Tongue (tissue), 2 donors: ENCODE results near the gene MAP3K8. TPM values are rescaled to one million over a fixed set of nuclear protein-coding genes. Genes with fewer than 3 reads are reported as not detected.

ENCODE experiments used
- DNase-seq: peaks from one replicate; pipeline ENCODE4 v3.0.0-alpha.2; 2015
- total RNA-seq: library from RNA; depleted of rRNA; stranded (reverse); fragments of >200 nt; gene quantifications from one replicate; pipeline ENCODE4 v1.2.3, GENCODE V29; 2014

Gene MAP3K8
- total RNA-seq, 1 donor from 2014 or later = 10.8 TPM

DNA sequence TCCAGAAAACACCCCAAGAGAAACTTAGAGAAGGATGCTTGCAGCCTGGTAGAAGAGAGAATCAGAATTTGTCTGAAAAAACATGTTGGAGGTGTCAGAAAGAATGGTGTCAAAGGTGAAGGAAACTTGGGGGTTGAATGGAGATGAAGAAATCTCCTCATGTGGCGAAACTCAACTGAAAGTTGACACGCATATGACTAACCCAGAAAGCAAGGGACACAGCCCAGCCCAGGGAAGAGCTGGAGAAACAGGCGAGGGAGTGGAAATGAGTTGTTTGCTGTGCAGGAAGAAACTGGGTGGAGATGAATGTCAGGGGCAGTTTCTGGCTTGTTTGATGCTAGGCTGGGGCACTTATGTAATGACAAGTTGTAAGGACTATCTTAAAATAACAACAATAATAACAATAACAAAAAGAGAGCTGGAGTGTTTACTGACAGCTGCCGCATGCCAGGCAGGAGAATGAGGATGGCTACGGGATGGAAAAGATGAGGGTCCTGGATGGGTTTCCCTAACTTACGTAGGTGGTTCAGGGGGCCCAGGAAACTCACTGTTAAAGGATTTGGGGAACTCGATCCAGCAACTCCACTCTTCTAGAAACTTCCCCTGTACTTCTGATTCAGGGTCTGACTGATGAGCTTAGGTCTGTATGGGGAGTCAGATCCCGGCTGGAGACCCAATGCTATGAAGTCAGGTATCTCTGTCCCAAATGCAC is 57.4 kb downstream of the MAP3K8 start:
- DNase-seq = no peak

DNA sequence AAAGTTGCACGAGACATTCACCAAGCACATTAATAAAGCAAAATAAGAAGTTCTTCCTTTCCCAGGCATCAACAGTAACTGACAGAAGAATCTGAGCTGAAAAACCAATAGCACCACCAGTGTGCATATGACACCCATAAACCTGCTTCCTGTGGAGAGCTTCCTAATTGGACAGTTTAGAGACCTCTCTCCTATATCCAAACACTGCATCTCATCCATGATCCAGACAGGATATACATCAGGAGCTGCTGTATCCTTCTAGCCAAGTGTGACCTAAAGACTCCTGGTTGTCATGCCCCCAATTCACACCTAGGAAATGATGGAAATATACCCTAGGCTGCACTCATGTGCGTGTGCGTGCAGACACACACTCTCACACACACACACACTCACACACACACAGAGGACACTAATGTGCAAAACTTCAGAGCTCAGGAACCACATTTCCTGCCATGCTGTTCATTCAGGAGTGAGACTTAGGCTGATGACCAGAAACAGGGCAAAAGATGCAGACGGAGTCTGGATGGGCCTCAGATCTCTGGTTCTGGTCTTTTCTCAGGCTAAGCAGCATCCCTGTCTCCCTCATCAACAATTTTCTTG is 58.0 kb downstream of the MAP3K8 start:
- DNase-seq = no peak

DNA sequence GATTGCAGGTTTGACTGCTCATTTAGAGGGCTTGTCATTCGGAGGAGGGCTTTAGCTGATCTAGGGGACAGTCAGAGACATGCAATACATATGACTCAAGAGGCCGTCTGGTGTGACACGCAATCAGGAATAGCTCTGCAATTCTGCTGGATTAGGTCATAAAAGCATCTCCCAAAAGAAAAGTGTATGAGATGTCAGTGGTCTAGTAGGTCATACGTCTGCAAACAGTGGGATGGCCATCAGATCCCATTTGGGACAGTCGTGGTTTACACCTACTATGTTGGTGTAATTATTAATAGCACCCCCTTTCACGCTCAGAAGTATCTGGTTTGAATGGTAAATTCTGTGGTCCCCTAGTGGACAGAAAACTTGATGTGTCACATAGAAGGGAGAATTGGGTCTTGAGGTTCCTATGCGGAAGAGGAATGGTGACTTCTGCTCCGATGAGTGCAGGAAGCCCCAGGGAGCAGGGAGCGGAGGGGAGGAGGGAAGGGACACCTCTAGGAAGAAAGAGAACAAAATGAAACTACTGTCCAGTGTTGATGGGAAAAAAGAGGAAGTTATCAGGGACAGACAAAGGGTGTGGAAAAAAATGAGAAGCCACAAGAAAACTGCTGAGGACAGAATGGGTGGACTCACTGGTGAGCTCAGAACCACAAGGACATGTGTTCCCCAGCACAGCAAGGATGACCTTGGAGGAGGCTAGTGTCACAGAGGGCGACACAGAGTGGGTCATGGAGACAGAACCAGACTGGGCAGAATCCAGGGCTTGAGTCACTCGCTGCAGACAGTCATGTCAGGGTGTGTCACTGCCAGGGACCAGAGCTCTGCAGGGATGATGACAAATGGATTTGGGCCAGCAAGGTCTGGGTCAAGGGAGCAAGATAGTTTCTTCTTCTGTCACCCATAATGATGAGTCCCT is 59.9 kb downstream of the MAP3K8 start:
- no peak for DNase-seq

DNA sequence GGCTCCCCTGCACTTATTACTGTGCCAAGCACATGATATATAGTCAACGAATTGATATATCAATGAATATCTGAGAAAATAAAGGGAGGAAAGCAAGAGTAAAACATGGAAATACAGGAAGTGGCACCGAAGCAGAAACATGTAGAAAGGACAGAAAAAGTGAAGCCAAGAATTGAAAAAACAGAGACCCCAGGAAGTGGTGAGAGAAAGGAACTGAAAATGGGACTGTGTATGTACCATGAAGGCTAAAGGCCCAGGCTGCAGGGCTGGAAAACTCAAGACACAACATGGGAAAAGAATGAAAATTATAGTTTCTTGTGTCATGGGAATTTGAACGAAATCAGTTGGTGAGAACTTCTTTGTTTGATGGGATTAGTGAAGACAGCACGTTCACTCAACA is 60.6 kb downstream of the MAP3K8 start:
- no peak for DNase-seq

DNA sequence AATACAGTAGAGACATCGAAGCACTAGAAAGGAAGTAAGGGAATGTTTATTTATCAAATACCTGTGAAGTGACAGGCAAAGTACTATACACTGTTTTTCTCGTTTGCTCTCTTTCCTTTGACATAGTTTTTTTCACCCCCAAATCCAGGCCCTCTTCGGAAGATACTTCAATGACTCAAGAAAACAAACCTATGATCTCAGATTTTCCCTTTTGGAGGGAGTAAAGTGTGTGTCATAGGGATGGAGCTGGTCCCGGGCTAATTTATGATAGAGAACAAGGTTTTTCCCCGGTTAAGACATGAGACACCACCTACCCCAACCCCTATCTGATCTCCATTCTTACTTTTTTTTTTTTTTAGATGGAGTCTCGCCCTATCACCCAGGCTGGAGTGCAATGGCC is 61.7 kb downstream of the MAP3K8 start:
- no peak for DNase-seq

DNA sequence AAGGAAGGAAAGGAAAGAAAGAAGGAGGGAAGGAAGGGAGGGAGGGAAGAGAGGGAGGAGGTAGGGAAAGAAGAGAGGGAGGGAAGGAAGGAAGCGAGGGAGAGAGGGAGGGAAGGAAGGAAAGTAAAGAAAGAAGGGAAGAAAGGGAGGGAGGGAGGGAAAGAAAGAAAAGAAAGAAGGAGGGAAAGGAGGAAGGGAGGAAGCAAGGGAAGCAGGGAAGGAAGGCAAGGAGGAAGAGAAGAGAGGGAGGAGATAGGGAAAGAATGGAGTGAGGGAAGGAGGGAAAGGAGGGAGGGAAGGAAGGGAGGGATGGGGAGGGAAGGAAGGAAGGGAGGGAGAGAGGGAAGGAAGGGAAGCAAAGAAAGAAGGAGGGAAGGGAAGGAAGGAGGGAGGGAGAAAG is 65.8 kb downstream of the MAP3K8 start:
- DNase-seq = no peak

DNA sequence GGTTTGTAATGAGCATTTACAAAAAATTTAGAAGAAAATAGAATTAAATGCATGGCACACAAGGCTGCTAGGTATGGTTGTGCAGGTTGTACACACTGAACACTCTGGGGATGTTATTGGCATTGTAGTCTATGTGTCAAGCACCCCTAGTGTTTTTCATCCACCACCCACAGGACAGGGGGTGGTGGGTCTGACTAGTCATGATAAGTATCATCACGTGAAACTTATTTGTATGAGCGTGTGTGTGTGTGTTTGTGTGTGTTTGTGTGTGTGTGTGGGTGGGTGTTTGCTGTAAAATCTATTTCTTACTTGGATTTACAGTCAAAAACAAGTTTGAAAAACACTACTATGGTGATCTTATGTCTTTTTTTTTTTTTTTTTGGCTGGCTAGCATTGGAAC is 66.5 kb downstream of the MAP3K8 start:
- DNase-seq = no peak

DNA sequence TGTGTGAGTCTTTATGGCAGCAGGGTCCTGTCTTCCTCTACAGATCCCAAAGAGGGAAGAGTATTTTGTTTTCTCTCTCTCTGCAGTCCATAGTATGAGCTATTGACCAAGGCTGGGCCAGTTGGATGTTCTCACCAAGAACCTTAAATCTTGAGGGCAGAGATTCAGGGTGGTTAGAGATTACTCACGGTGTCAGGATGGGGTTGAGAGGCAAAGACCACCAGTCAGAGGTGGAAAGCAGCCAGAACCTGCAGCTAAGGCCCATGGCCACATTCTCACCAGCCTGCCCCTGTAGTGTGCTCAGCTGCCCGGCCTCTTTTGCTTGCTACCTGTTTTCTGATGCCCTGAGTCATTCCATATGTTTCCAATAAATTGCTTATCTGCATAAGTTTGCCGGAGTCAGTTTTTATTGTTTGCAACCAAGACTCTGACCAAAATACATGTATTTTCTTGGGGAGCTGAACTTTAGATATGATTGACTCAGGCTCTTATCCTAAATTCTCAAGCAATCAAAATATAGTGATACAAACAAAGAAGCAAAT is 67.0 kb downstream of the MAP3K8 start:
- DNase-seq = no peak

DNA sequence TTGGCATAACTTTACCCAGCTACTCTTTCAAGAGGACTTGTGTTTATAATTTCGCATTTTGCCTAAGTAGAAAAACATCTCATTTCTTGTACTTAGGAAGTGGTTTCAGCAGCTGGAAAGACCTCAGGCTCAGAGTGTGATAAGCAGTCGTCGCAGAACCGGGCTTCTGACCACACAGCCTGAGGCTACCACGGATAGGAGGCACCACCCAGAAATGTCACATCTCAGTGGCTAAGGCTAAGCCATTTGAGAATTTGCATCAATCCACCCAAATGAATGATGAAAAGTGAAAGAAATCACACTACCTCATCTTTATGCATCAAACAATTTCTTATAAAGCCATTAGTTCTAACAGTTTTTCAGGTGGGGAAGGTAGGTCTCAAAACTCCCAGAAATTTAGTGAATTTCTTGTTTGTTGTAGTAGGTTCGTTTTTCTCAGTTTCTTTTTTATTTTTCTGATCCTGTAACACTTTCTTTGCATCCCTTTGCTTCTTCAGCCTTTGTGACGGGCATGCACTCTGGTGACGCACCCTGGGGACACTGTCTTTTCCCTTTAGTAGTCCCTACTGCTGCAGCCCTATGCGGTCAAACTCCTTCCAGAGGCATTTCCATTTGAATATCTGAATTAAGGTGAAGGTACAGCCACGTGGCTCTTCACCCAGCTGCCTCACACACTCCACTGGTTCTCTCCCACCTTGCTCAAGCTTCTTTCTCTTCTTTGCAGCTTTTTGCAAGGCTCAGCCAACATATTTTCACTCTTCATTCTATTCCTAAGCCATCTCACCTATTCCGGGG is 68.5 kb downstream of the MAP3K8 start:
- DNase-seq = no peak

DNA sequence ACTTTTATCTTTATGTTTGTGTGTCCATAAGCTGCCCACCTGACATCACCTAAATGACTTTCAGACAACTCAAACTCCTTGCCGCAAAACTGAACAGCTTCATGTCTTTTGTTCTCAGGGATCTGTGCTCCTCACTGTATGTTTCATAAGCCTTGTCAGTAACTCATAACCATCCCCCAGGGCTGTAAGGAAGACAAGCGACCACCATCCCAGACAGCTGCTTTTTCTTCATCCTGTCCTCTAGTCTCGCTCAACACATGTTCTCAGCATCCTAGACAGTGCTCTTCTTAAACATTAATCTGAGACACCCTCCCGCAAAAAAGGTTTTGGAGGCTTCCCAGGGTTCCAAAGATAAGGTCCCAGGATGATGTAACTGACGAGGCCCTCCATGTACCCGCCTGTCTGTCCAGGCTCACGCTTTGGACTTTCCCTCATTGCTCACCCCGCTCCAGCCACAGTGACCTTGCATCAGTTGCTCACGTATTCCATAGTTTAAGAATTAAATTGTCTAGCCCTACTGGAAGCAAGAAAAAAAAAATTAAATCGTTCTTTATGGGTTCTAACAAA is 69.8 kb downstream of the MAP3K8 start:
- DNase-seq = no peak

DNA sequence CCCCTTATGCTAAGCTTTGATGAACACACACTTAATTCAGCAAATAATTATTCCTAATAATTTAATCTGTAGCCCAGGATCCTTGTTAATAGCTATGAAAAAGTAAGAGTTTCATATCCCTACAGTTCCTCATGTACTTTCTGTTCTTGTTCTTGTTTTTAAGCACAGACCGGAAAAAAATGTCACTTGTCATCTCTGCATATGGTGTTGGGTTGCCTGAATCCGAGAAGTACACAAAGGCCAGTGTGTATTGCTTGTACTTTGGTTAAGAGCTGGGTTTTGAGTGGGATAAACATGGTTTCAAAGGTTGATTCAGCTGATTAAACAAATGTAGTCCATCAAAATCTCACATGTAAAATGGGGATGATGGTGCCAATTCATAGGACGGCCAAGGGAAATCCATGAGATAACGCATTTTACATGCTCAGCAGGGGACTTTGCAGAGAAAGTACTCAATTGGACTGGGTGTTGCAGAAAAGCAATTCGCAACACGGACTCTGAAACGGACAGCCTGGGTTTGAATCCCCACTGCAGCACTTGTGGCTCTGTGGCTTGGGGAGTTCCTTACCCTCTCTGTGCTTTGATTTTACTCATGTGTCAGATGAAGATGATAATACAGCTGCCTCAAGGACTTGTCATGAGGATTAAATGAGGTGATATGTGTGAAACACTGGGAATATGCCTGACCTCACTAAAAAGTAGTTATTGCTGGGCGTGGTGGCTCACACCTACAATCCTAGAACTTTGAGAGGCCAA is 71.7 kb downstream of the MAP3K8 start:
- DNase-seq = peak; percentile 43

DNA sequence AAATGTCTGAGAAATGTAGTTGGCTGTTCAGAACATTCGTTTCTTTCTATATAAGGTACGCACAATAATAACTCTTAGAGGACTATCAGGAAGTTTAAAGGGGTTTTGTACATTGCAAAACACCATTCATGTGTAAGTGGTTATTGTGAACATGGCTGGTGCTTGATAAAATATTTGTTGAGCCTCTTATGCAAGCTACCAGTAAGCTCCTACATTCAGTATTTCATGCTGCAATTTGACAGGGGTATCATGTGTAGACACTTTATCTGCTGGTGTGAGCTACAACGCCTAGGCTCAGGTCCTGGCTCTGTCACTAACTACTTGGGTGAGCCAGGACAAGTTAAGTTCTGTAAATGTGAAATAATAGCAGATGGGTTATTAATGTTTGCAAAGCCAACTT is 75.5 kb downstream of the MAP3K8 start:
- peak; percentile 34 for DNase-seq

DNA sequence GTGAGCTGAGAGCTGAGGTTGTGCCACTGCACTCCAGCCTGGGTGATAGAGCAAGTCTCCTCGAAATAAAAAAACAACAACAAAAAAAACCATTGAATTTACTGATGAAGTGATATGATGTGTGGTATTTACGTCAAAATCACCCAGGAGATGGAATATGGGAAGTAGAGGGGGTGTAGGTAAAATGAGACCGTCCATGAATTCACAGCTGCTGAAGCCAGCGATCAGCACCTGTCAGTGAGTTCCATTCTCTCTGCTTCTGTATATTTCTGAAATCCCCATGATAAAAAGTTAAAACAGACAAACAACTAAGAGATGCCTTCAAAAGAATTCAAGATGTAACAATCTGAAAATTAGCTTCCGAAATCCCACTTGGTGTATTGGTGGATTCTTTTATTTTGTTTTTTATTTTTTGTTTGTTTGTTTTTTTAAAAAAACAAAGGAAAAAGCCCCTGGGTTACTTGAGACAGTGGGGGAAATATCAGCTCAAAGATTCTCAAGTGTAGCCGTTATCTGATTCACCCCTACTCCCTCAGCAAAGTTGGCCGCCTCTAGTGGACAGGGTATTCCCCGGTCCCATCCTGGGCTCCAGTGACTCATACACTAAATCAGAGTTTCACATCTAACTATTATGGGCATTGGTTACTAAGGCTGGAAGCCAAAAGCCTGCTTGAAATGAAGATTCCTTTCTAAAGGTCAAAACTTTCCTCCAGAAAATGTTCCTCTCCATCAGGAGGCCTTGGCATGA is 76.4 kb downstream of the MAP3K8 start:
- peak; percentile 62 for DNase-seq

DNA sequence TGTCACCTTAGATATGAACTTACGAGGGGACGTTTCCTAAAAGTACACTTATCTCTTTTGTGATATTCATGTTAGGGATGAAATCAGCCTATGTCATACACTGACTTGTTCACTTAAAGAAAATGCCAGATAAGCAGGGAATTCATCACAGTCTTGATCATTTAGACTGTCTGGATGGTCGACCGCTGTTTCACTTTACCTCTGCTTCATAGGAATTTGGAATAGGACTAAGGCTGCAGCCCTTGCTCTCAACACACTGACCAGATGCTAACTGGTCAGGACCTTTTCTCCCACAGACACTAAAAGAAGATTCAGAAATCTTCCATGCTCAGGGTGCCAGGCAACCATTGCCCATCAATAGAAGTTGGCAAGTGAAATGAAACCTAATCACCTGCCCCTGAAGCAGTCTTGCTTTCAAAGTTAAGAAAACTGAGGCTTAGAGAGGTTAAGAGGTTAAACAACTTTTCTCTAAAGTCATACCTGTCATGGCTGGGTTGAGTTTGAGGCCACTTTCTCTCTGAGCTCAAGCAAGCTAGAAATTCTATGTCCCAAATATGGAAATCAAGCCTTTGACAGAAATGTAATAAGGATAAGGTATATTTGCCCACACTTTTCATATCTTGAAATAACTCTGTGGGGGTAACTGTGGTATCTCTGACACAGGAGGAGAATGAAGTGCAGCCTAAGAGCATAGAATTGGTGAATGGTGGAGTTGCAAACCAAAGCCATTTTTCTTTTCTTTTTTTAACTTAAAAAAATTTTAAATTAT is 77.1 kb downstream of the MAP3K8 start:
- DNase-seq = no peak

Other genes with a start within 250 kb of the MAP3K8 start
- 29.5 TPM for gene MTPAP, start 84.9 kb upstream of the MAP3K8 start, total RNA-seq
- gene LYZL2, start 195.6 kb downstream of the MAP3K8 start, total RNA-seq = not detected